Measurements from ENCODE around the gene SNORC.

The SNORC gene

DNA sequence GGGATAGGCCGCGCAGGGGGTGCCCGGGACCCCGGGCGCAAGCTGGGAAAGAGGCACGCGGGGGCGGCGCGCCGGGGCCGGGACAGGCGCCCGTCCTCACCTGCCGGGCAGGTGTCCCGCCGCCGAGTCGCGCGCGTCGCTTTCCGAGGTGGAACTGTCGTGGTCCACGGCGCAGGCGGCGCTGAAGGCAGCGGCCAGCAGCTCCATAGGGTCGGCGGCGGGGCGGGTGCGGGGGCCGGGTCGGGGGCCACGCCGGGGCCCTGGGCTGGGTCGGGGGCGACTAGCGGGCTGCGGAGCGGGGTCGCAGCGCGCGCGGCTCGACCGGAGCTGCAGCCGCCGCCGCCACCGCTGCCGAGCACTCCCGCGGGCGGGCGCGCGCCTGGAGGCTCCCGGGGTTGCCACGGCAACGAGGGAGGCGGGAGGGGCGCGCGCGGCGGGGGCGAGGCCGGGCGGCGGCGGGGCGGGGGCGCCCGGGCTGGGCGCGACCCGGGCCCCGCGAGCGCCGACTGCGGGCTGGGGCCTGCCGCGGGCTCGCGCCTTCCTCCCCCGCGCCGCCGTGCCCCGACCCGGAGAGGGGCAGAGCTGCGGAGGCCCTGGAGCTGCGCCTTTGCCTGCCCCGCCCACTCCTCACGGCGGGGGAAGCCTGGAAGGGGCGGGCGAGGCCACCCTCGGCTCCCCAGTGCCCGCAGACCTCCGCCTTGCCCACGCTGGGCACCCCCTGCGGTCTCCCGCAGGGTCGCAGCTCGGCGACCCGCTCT lies 57.9 kb downstream of the SNORC start:
- peak; percentile 18 for DNase-seq
